T-helper 1 cell (primary cell): Measurements from ENCODE around the gene C9orf43.
A peak's percentile ranks its signal among the peaks of the same experiment; 100 is the strongest.
"Not testable (repeated sequence)": the region's sequence is repeated elsewhere in the genome, so short reads cannot be mapped to it uniquely, and the experiment has no call there.

ENCODE experiments used
- DNase-seq, 5 donors: peaks; one replicate each; pipeline ENCODE4 v3.0.0-alpha.2; 2012 to 2020
- total RNA-seq, 4 donors: gene quantifications; one replicate each; lab custom pipeline; 2026; lab: John Stamatoyannopoulos, UW

C9orf43 gene, protein sequence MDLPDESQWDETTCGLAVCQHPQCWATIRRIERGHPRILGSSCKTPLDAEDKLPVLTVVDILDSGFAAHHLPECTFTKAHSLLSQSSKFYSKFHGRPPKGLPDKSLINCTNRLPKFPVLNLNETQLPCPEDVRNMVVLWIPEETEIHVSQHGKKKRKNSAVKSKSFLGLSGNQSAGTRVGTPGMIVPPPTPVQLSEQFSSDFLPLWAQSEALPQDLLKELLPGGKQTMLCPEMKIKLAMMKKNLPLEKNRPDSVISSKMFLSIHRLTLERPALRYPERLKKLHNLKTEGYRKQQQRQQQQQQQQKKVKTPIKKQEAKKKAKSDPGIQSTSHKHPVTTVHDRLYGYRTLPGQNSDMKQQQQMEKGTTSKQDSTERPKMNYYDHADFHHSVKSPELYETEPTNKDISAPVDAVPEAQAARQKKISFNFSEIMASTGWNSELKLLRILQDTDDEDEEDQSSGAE
- 1.1 to 2.9 (median 1.5) reads per million in 4 donors for total RNA-seq

- peak; percentile 85 to 97 (median 90) for DNase-seq
Observed at GRCh38 chr9:113410207-113410864, at the start of gene C9orf43, which contains the start of gene POLE3. Gene C9orf43, plus strand, starts transcription at chr9:113410747. Its CDS starts 2,747 bp downstream, at chr9:113413494. Gene POLE3, minus strand, starts transcription at chr9:113410675. Its CDS starts 382 bp downstream, at chr9:113410293.

- DNase-seq: no peak
Observed at GRCh38 chr9:113361304-113362018, 49.1 kb upstream of the C9orf43 start.

GRCh38 chr9:113363336-113363735 is 47.2 kb upstream of the C9orf43 start:
- no peak for DNase-seq

DNA sequence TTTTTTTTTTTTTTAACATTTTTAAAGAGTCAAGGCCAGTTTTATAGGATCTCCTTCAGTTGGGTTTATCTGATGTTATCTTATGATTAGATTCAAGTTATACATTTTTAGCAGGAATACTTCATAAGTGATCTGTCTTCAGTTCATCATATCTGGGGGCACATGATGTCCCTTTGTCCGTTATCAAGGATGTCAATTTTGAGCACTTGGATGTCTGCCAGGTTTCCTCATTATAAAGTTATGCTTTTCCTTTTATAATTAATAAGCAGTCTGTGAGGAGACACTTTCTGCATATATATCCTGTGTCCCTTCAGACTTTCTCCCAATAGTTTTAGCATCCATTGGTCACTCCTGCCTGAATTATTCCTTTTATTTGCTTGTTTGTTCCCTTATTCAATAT is 45.6 kb upstream of the C9orf43 start:
- DNase-seq: no peak

- not testable (repeated sequence) for DNase-seq
Observed at GRCh38 chr9:113365652-113366051, 44.9 kb upstream of the C9orf43 start.

DNA sequence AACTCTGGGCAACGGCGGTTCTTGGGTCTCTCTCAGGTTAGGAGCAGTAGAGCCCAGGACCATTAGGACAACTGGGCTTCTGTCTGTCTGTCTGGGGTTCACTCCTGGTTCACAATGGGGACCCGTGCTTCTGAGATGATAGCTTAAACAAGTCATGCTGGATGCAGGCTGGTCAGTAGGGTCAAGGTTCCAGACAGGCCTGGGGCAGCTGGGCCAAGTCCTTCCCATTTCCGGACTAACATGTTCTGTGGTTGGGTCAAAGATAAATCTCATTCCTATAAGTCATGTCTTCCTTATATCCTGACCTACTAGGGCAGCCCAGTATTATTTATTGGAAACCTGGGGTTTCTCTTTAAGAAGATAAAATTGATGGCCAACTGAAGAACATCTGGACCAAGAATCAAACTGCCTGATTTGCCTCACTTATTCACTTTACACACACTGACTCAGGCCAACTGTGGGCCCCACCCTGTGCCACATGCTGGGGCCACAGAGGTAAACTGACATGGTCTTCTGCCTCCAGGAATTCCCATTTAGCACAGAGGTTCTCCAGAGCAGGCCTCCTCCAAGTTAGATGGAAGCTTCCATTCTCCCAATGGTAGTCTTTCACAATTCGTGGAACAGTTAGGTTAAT is 42.1 kb upstream of the C9orf43 start:
- no peak for DNase-seq

GRCh38 chr9:113368982-113369854 is 41.3 kb upstream of the C9orf43 start:
- DNase-seq: no peak

DNA sequence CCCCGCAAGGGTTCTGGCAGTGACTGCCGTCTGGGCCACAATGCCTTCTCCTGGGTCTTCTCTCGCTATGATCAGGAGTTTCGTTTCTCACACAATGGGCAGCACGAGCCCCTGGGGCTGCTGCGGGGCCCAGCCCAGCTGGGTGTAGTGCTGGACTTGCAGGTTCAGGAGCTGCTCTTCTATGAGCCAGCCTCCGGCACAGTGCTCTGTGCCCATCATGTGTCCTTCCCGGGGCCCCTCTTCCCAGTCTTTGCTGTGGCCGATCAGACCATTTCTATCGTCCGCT is 40.7 kb upstream of the C9orf43 start:
- DNase-seq: no peak

DNA sequence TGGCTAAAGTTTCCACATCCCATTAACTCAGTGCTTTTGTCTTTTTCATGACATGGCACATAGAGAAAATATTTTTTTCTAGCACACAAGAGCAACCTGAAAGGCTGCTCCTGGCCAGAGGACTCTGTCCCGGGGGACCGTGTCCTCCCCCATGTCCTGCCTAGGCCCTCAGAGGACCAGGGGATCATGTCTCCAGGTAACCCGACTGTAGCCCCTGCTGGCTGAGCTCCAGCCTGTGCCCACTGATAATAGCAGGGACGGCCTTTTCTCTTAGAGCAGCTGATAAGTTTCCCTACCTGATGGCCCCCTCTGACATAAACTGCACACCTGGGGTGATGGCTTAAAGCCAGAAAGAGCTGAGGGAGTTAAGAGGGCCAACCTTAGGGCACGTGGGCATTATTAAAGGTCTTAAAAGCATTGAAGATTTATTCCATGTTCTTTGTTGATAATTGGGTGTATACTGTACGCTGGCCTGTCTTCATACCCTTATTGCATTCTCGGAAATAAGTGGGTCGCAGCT is 39.7 kb upstream of the C9orf43 start:
- DNase-seq: no peak

GRCh38 chr9:113372059-113372458 is 38.5 kb upstream of the C9orf43 start:
- no peak for DNase-seq

- no peak for DNase-seq
Observed at GRCh38 chr9:113373256-113373655, 37.3 kb upstream of the C9orf43 start.

DNA sequence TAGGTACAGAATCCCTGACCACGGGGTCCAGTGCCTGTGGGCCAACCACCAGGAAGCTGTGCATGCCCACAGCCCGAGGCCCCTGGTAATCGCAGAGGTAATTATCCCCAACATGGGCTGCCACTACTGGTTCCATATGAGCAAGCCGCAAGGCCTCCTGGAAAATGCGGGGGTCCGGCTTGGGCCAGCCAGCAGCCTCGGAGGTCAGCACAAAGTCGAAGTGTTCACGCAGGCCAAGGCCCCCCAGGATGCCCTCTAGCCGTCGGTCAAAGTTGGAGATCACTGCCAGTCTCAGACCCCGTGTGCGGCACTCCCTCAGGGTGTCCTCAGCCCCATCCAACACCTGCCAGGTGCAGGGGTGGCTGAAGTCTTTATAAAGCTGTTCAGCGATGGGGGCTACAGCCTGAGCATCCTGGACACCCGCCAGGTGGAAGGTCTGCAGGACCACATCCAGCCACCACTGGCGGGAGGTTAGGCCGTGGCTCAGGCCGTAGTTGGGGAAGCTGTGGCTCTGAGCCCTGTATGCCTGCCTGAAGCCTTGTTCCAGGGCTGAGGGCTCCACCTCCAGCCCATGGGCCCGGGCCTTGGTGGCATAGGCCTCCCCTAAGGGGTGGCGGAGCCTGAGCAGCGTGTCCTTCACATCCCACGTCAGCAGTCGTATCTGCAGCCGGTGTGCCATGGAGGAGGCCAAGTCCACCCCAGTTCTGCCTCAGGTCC is 36.7 kb upstream of the C9orf43 start:
- DNase-seq: no peak

- DNase-seq: no peak
Observed at GRCh38 chr9:113375057-113376023, 35.2 kb upstream of the C9orf43 start.

GRCh38 chr9:113376634-113377567 is 33.6 kb upstream of the C9orf43 start, which contains the start of gene HDHD3:
Gene HDHD3, minus strand, starts transcription at chr9:113376986. Its CDS starts 2,632 bp downstream, at chr9:113374354.
- peak; percentile 64 to 83 (median 73) for DNase-seq

- DNase-seq: not testable (repeated sequence)
Observed at GRCh38 chr9:113379094-113379828, 31.3 kb upstream of the C9orf43 start.

GRCh38 chr9:113379829-113380210 is 30.7 kb upstream of the C9orf43 start:
- DNase-seq: not testable (repeated sequence)

DNA sequence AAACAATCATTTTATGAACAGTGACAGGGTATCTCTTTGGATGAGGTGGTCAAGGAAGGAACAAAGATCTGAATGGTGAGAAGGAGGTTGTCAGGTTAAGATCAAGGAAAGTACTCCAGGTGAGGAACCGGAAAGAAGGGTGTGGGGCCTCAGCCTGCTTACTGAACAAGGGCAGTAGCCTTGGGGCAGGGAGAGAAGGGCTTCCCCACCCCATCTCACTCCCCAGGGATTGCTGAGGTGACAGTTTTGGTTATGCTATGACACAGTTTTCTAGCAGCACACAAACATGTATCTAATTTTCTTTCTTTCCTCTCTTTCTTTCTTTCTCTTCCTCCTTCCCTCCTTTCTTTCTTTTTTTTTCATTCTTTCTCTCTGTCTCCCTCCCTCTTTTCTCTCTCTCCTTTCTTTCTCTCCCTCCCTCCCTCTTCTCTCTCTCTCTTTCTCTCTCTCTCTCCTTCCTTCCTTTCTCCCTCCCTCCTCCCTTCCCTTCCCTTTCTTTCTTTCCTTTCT is 29.6 kb upstream of the C9orf43 start:
- no peak for DNase-seq
